CD4-positive, alpha-beta T cell (primary cell): Measurements from ENCODE around the gene FCRLA. TPM values are rescaled to one million over a fixed set of nuclear protein-coding genes. Genes with fewer than 3 reads are reported as not detected.

Source experiments
- ATAC-seq: fragments of 200-7000 bp; cut with Tn5 transposase; one replicate; pipeline ENCODE4 v1.10.0; 2022; ENCODE audit warnings: mild to moderate bottlenecking; ENCODE audit not compliant: poor library complexity
- CTCF ChIA-PET: fragments of 350-600 bp; sonication (Branson Sonifier 250); formaldehyde crosslinking; loops from one replicate; lab custom pipeline; 2021; ENCODE audit warnings: antibody characterized with exemption, inconsistent platforms; lab: Charles Lee
- POLR2A ChIA-PET: fragments of 350-600 bp; sonication (Branson Sonifier 250); formaldehyde crosslinking; loops from one replicate; lab custom pipeline; 2021; ENCODE audit warnings: antibody characterized with exemption, inconsistent platforms; lab: Charles Lee
- DNase-seq, 14 experiments: peaks; one replicate each; pipeline ENCODE4 v3.0.0-alpha.2; 2013 to 2020; ENCODE audit warnings: mixed read lengths in 2 of 14
- H3K27ac ChIP-seq, 2 donors: one replicate each; pipeline versions ENCODE4 v1.5.1 to v1.7.0; 2013; ENCODE audit warnings: low read length in 2 of 2, low read depth in 1 of 2, mild to moderate bottlenecking in 1 of 2
- H3K27me3 ChIP-seq, 2 experiments: 1 replicate in 1 of 2; 2 replicates in 1 of 2; pipeline versions ENCODE4 v1.6.1 to v1.7.0; 2013; ENCODE audit warnings: low read length in 2 of 2, control low read depth in 1 of 2, mild to moderate bottlenecking in 1 of 2, moderate library complexity in 1 of 2; ENCODE audit not compliant: insufficient read depth in 2 of 2, control insufficient read depth in 1 of 2
- H3K36me3 ChIP-seq: one replicate; pipeline ENCODE4 v1.6.1; 2013; ENCODE audit warnings: low read length, control low read depth; ENCODE audit not compliant: insufficient read depth
- H3K4me1 ChIP-seq: one replicate; pipeline ENCODE4 v1.6.1; 2013; ENCODE audit warnings: low read length, control low read depth; ENCODE audit not compliant: insufficient read depth
- H3K4me3 ChIP-seq: one replicate; pipeline ENCODE4 v1.5.1; 2013; ENCODE audit warnings: mild to moderate bottlenecking, low read length, moderate library complexity
- H3K9me3 ChIP-seq, 2 experiments: 1 replicate in 1 of 2; 2 replicates in 1 of 2; pipeline versions ENCODE4 v1.6.1 to v1.7.0; 2013; ENCODE audit warnings: low read length in 2 of 2, mild to moderate bottlenecking in 2 of 2, control low read depth in 1 of 2, moderate library complexity in 1 of 2; ENCODE audit not compliant: control insufficient read depth in 1 of 2, insufficient read depth in 1 of 2
- H3K27ac Mint-ChIP-seq: one replicate; pipeline ENCODE4 v1.8.0; 2020; ENCODE audit warnings: mixed read lengths
- H3K27me3 Mint-ChIP-seq: one replicate; pipeline ENCODE4 v1.8.0; 2021; ENCODE audit warnings: mixed read lengths
- H3K36me3 Mint-ChIP-seq: one replicate; pipeline ENCODE4 v1.8.0; 2021; ENCODE audit warnings: low read depth, mixed read lengths
- H3K4me1 Mint-ChIP-seq: one replicate; pipeline ENCODE4 v1.8.0; 2021; ENCODE audit warnings: low read depth, mixed read lengths
- H3K4me3 Mint-ChIP-seq: one replicate; pipeline ENCODE4 v1.8.0; 2020; ENCODE audit warnings: mild to moderate bottlenecking, mixed read lengths
- H3K9me3 Mint-ChIP-seq: one replicate; pipeline ENCODE4 v1.8.0; 2020; ENCODE audit warnings: mixed read lengths
- intact Hi-C, 2 experiments: fragments of 100-400 bp; cut with DNase I in 1 of 2; cut with micrococcal nuclease in 1 of 2; formaldehyde crosslinking; loops; one replicate each; pipeline versions ENCODE4 v1.15.1 to v1.9.0; 2023 to 2025; cut with DNase I, micrococcal nuclease
- total RNA-seq, 174 experiments: library from RNA in 2 of 174; stranded (reverse) in 2 of 174; gene quantifications; one replicate each; pipeline ENCODE4 v1.2.3 and lab custom pipeline; 2021 to 2026
- TF ChIP-seq, protein P1 (sequence below): fragments of 200-600 bp; IDR thresholded peaks from one replicate; pipeline ENCODE4 v1.8.0; 2022; ENCODE audit warnings: antibody characterized with exemption, mild to moderate bottlenecking

The FCRLA gene
- total RNA-seq, 2 experiments from 2014 or later = not detected

DNA sequence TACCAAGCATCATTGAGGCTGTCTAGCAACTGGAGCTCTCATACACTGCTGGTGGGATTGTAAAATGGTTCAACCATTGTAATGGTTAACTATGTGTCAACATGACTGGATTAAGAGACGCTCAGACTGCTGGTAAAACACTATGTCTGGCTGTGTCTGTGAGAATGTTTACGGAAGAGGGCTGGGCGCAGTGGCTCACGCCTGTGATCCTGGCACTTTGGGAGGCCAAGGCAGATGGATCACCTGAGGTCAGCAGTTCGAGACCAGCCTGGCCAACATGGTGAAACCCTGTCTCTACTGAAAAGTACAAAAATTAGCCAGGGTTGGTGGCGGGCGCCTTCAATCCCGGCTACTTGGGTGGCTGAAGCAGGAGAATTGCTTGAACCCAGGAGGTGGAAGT lies 4.8 kb upstream of the FCRLA start:
- POLR2A ChIA-PET = no interaction called here
- Histone ChIP-seq H3K9me3 (no peaks in the 10 kb centered on the region), H3K27me3 (no peaks in the 10 kb centered on the region), H3K36me3 (no peaks in the 10 kb centered on the region), H3K4me3 (no peak overlapping the region), H3K27ac (no peak overlapping the region), H3K4me1 (no peaks in the 10 kb centered on the region)
- ATAC-seq = no peak
- CTCF ChIA-PET = no interaction called here
- TF ChIP-seq, protein P1, sequence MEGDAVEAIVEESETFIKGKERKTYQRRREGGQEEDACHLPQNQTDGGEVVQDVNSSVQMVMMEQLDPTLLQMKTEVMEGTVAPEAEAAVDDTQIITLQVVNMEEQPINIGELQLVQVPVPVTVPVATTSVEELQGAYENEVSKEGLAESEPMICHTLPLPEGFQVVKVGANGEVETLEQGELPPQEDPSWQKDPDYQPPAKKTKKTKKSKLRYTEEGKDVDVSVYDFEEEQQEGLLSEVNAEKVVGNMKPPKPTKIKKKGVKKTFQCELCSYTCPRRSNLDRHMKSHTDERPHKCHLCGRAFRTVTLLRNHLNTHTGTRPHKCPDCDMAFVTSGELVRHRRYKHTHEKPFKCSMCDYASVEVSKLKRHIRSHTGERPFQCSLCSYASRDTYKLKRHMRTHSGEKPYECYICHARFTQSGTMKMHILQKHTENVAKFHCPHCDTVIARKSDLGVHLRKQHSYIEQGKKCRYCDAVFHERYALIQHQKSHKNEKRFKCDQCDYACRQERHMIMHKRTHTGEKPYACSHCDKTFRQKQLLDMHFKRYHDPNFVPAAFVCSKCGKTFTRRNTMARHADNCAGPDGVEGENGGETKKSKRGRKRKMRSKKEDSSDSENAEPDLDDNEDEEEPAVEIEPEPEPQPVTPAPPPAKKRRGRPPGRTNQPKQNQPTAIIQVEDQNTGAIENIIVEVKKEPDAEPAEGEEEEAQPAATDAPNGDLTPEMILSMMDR = no peak
- Mint-ChIP-seq H3K9me3 (no peaks in the 10 kb centered on the region), H3K27me3 (peaks cover 4% of the 10 kb centered on the region), H3K4me1 (no peaks in the 10 kb centered on the region), H3K27ac (no peak overlapping the region), H3K4me3 (no peak overlapping the region), H3K36me3 (no peaks in the 10 kb centered on the region)
- DNase-seq = no peak
- intact Hi-C loops = no loop called here

DNA sequence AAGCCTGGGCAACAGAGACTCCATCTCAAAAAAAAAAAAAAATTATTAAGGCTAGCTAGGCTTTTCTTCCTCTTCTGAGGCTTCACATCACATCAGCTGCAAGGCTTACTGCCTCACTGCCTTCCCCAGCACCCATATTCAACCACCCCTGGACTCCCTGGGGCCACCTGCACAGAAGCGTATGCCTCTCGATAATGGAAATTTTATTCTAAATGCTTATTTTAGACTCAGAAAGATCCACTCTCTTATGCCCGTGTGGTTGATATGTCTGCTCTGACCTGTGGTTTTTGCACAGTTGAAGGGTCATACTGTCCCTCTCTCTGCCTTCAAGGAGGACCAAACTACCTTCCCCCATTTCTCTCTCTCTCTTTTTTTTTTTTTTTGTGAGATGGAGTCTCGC lies 1.5 kb upstream of the FCRLA start:
- ATAC-seq = no peak
- POLR2A ChIA-PET = no interaction called here
- H3K4me3 Mint-ChIP-seq = no peak overlapping the region

DNA sequence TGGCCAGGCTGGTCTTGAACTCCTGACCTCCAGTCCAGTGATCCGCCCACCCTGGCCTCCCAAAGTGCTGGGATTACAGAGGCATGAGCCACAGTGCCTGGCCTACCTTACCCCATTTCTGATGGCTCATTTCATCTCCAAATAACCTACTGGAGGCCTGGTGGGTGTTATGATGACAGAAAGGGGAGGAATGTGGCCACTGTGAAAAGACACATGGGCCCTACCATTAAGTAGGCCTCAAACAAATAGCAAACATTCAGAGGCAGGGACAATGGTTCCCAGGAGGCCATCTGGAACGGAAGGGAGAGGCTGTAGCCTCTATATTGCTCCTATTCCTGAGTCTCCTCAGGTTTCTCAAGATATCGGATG lies 932 bp upstream of the FCRLA start:
- H3K27ac Mint-ChIP-seq = no peak overlapping the region
- Histone ChIP-seq H3K27ac (no peak overlapping the region), H3K27me3 (peaks cover 0 to 2% of the 10 kb centered on the region in 2 experiments), H3K9me3 (no peaks in the 10 kb centered on the region), H3K4me1 (no peaks in the 10 kb centered on the region), H3K4me3 (no peak overlapping the region), H3K36me3 (no peaks in the 10 kb centered on the region)
- H3K4me1 Mint-ChIP-seq = no peaks in the 10 kb centered on the region
- H3K9me3 Mint-ChIP-seq = no peaks in the 10 kb centered on the region
- intact Hi-C loops = no loop called here
- peaks cover 11% of the 10 kb centered on the region for H3K27me3 Mint-ChIP-seq
- POLR2A ChIA-PET = no interaction called here
- H3K4me3 Mint-ChIP-seq = no peak overlapping the region
- ATAC-seq = no peak
- DNase-seq = no peak
- TF ChIP-seq, protein P1 = no peak
- H3K36me3 Mint-ChIP-seq = no peaks in the 10 kb centered on the region
- CTCF ChIA-PET = no interaction called here

More for the DNA sequence above, 1.5 kb upstream of the FCRLA start:
- intact Hi-C loops = no loop called here
- no peaks in the 10 kb centered on the region for H3K4me1 Mint-ChIP-seq
- no peak overlapping the region for H3K27ac Mint-ChIP-seq
- H3K9me3 ChIP-seq = no peaks in the 10 kb centered on the region
- CTCF ChIA-PET = no interaction called here
- H3K9me3 Mint-ChIP-seq = no peaks in the 10 kb centered on the region
- H3K36me3 Mint-ChIP-seq = no peaks in the 10 kb centered on the region
- H3K36me3 ChIP-seq = no peaks in the 10 kb centered on the region
- no peak overlapping the region for H3K27ac ChIP-seq
- no peak for DNase-seq
- peaks cover 0 to 2% of the 10 kb centered on the region in 2 experiments for H3K27me3 ChIP-seq
- peaks cover 11% of the 10 kb centered on the region for H3K27me3 Mint-ChIP-seq
- TF ChIP-seq, protein P1 = no peak
- H3K4me1 ChIP-seq = no peaks in the 10 kb centered on the region
- H3K4me3 ChIP-seq = no peak overlapping the region
